Stimulated activated CD8-positive, alpha-beta memory T cell treated with anti-CD3 and anti-CD28 coated beads, Interleukin-15, amount 100 ng/mL, for 24 hours (primary cell): ENCODE data around the gene TANC1.
"Not testable (repeated sequence)": the region's sequence is repeated elsewhere in the genome, so short reads cannot be mapped to it uniquely, and the experiment has no call there.

Source experiments
- DNase-seq: peaks from one replicate; pipeline ENCODE4 v3.0.0-alpha.2; 2020; ENCODE audit warnings: low read depth

The TANC1 gene

GRCh38 chr2:159029936-159030335 lies 61.5 kb downstream of the TANC1 start:
- no peak for DNase-seq

- DNase-seq = no peak
Observed at GRCh38 chr2:159030674-159031380, 62.4 kb downstream of the TANC1 start.

GRCh38 chr2:159032146-159032545 lies 63.7 kb downstream of the TANC1 start:
- no peak for DNase-seq

GRCh38 chr2:159032580-159032979 lies 64.1 kb downstream of the TANC1 start:
- no peak for DNase-seq

- no peak for DNase-seq
Observed at GRCh38 chr2:159034713-159035112, 66.3 kb downstream of the TANC1 start.

GRCh38 chr2:159035790-159036411 lies 67.5 kb downstream of the TANC1 start:
- DNase-seq = no peak

GRCh38 chr2:159036461-159036860 lies 68.0 kb downstream of the TANC1 start:
- DNase-seq = not testable (repeated sequence)

- DNase-seq = not testable (repeated sequence)
Observed at GRCh38 chr2:159041328-159041727, 72.9 kb downstream of the TANC1 start.

GRCh38 chr2:159042115-159042850 lies 73.8 kb downstream of the TANC1 start:
- DNase-seq = no peak

- no peak for DNase-seq
Observed at GRCh38 chr2:159043710-159044109, 75.3 kb downstream of the TANC1 start.

- no peak for DNase-seq
Observed at GRCh38 chr2:159044804-159045286, 76.4 kb downstream of the TANC1 start.

- no peak for DNase-seq
Observed at GRCh38 chr2:159045545-159046454, 77.4 kb downstream of the TANC1 start.

GRCh38 chr2:159046966-159047365 lies 78.5 kb downstream of the TANC1 start:
- DNase-seq = no peak

GRCh38 chr2:159050426-159050825 lies 82.0 kb downstream of the TANC1 start:
- no peak for DNase-seq

- DNase-seq = no peak
Observed at GRCh38 chr2:159051133-159051532, 82.7 kb downstream of the TANC1 start.

- DNase-seq = no peak
Observed at GRCh38 chr2:159051661-159052060, 83.2 kb downstream of the TANC1 start.

GRCh38 chr2:159052157-159052601 lies 83.7 kb downstream of the TANC1 start:
- no peak for DNase-seq

- no peak for DNase-seq
Observed at GRCh38 chr2:159053161-159054031, 85.0 kb downstream of the TANC1 start.

GRCh38 chr2:159054032-159054334 lies 85.5 kb downstream of the TANC1 start:
- DNase-seq = no peak

GRCh38 chr2:159054985-159055384 lies 86.5 kb downstream of the TANC1 start:
- DNase-seq = no peak

- no peak for DNase-seq
Observed at GRCh38 chr2:159060518-159060917, 92.1 kb downstream of the TANC1 start.
